Liver (tissue), 3 donors: ENCODE measurements around the gene MPP1.

Source experiments
- ATF3 ChIP-seq: IDR thresholded peaks from 2 replicates; pipeline ENCODE4 v1.6.1; 2016; ENCODE audit warnings: antibody characterized with exemption
- CTCF ChIP-seq: fragments of 150-350 bp; IDR thresholded peaks from 2 replicates; pipeline ENCODE4 v1.5.1; 2017; ENCODE audit warnings: improper control_type of control experiment, low read depth, low read length; ENCODE audit not compliant: missing input control
- GABPA ChIP-seq, 2 donors: IDR thresholded peaks in 1 of 2; conservative IDR thresholded peaks in 1 of 2; 2 replicates each; pipeline ENCODE4 v1.6.1; 2016; ENCODE audit warnings: antibody characterized with exemption in 2 of 2, mild to moderate bottlenecking in 1 of 2, moderate library complexity in 1 of 2
- JUND ChIP-seq, 2 donors: IDR thresholded peaks; 2 replicates each; pipeline ENCODE4 v1.6.1; 2016; ENCODE audit warnings: antibody characterized with exemption in 2 of 2
- MAX ChIP-seq: IDR thresholded peaks from 2 replicates; pipeline ENCODE4 v1.6.1; 2016; ENCODE audit warnings: antibody characterized with exemption
- NR2F2 ChIP-seq: IDR thresholded peaks from 2 replicates; pipeline ENCODE4 v1.6.1; 2016; ENCODE audit warnings: antibody characterized with exemption
- RAD21 ChIP-seq, 2 donors: IDR thresholded peaks; 2 replicates each; pipeline ENCODE4 v1.6.1; 2016; ENCODE audit warnings: antibody characterized with exemption in 2 of 2, mild to moderate bottlenecking in 2 of 2
- SP1 ChIP-seq: IDR thresholded peaks from 2 replicates; pipeline ENCODE4 v1.6.1; 2018; ENCODE audit warnings: antibody characterized with exemption, mild to moderate bottlenecking
- TAF1 ChIP-seq: conservative IDR thresholded peaks from 2 replicates; pipeline ENCODE4 v1.6.1; 2016; ENCODE audit warnings: antibody characterized with exemption, mild to moderate bottlenecking
- ZBTB33 ChIP-seq: IDR thresholded peaks from 2 replicates; pipeline ENCODE4 v1.6.1; 2016; ENCODE audit warnings: antibody characterized with exemption
- donor health status: healthy.
- donor health status: healthy.

GRCh38 chrX:154785716-154786115 is 19.6 kb downstream of the MPP1 start:
- TF ChIP-seq CTCF = no peak
- TF ChIP-seq TAF1 = no peak
- no peak for TF ChIP-seq MAX
- TF ChIP-seq RAD21 (IDR thresholded peaks at IDR 0.05) = no peak
- TF ChIP-seq ATF3 = no peak
- no peak for TF ChIP-seq JUND (IDR thresholded peaks at IDR 0.05)
- TF ChIP-seq GABPA (IDR thresholded peaks at IDR 0.05 in 1 of 2, conservative IDR thresholded peaks at IDR 0.05 in 1 of 2) = no peak
- TF ChIP-seq NR2F2 = no peak
- TF ChIP-seq SP1 = no peak
- no peak for TF ChIP-seq ZBTB33
